Activated effector memory CD4-positive, alpha-beta T cell treated with Interleukin-2 at 50 U/mL for 16 hours (primary cell): ENCODE results near the gene SRGAP3.
"Not testable (repeated sequence)": the region's sequence is repeated elsewhere in the genome, so short reads cannot be mapped to it uniquely, and the experiment has no call there.

Source experiments
- DNase-seq: peaks from one replicate; pipeline ENCODE4 v3.0.0-alpha.2; 2020

SRGAP3 gene

DNA sequence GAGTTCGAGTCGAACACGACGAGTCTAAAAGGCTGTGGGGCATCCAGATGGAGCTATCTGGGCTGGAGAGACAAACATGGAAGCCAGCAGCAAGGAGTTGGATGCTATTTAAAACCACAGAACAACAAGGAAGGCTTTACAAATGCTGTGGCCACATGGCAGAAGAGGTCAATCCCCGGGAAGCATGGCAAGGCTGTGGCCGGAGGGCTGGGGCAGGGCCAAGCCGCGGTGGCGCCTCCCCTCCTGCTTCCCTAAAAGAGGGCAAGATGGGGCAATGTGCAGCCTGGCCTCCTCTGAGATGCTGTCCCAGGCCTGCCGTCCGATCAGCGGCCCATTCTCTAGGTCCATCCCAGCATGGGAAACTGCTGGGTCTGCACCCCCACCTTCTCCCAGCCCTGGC is 139.1 kb downstream of the SRGAP3 start:
- no peak for DNase-seq

DNA sequence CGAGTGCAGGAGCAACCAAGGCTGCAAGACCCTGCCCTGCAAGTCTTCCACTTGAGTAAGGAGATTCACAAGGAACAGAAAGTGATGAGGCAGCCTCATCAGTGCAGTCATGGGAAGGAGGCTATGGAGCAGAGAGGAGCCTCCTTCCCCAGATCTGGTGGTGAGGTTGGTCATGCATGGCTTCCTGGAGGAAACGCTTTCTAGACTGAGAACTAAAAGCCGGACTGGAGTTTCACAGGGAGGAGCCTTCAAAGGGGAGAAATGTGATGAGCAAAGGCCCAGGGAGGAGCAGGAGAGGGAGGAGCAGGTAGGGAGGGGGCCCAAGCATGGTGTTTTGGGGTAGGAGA is 139.9 kb downstream of the SRGAP3 start:
- DNase-seq: no peak

DNA sequence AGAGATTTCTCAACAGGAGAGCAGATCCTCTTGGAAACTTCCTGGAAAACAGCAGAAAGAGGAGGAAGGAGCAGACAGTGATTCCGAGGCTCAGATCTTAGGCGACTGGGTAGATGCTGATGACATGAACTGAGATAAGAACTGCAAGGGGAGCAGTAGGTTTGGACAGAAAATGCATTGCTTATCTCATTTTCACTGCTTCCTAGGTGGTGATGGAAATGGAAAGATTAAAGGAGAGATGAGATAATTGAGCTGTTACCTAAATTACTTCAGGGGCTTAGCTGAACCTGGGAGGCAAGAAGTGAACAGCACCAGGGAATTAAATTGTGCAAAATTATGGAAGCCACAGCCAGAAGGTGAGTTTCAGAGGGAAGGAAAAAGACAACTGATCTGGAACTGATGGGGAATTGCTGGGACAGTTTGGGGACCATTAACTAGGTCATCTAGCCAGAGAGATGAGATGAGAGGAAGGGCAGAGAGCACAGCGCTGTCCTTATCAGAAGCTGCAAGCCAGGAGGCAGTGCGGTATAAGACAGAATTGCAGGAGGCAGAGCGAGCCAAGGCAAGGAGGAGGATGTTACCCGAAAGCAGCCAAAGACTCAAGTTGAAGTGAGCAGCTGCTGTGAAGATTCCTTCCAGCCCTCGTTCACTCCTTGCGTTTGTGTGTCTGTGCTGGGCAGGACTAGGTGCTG is 140.4 kb downstream of the SRGAP3 start:
- no peak for DNase-seq

DNA sequence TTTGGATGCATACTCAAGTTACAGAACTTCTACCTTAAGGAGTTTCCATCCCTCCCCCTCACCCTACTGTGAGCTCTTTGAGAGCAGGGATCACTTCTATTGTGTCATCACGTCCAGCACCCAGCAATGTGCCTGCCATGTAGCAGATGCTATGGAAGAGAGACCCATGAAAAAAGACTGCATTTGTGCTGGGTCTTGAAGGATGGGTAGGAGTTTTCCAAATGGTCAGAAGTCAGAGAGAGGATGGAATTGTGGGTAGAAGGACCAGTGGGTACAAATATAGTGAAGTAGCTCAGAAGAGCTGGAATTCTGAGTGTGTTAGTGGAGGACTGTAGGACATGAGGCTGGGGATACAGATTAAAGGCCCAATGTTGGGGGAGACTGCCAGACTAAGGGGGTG is 141.7 kb downstream of the SRGAP3 start:
- no peak for DNase-seq

DNA sequence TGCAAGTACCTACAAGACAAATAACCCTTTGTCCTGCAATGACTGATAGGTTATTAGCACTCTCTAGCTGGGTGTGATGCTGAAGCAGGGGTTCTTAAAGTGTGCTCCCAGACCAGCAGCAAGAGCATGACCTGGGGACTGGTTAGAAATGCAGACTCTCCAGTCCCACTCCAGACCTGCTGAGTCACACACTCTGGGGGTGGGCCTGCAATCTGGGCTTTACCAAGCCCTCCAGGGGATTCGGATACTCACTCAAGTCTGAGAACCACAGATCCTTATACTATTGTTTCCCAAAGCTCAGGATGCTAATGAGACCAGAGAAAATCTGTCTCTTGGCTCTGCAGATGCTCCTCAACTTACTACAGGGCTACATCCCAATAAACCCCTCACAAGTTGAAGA is 144.0 kb downstream of the SRGAP3 start:
- no peak for DNase-seq

DNA sequence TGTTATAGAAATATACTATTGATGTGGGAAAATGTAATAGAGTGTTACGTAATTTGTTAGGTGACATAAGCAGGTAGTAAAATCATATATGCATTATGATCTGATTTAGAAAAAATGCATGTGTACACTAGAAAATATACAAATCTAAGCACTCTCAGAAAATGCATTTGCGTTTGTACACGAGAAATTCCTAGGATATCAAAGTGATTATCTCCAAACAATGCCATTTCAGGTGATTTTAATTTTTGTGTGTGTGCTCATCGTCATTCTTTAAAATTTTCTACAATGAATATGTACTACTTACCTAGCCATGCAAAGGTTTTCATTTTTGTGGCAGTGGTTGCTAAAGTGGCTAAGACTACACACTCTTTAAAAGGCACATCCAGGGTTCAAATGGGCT is 145.3 kb downstream of the SRGAP3 start:
- DNase-seq: no peak

DNA sequence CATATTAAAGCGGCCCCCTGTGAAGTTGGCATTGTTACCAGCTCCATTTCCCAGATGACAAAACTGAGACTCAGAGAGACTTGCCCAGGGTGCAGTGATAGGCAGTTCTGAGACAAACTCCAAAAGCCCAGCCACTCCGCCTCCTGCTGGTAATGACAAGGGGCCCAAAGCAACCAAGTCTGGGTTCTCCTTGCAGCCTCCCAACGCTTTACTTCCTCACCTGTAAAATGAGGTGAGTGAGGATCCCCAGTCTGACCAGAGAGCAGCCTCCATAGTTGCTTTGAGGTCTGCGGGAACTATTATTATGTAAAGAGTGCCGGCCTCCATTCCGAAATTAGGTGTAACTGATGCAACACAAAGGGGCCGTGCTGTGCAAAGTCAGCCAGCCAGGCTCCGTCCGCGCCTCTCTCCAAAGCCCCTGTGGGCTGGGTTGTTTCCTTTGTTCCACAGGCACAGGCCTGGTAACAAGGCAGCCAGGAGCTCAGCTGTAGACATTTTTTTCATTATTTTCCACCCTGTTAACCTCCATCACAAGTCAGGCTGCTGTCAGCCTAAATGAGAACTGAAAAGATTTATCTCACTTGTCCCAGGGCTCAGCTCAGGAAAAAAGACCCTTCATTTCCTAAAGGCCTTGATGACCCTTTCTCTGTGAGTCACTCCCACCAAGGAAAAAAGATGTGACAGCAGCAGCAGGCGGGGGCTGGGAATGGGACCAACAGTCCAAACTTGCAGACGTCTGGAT is 147.0 kb downstream of the SRGAP3 start:
- no peak for DNase-seq

DNA sequence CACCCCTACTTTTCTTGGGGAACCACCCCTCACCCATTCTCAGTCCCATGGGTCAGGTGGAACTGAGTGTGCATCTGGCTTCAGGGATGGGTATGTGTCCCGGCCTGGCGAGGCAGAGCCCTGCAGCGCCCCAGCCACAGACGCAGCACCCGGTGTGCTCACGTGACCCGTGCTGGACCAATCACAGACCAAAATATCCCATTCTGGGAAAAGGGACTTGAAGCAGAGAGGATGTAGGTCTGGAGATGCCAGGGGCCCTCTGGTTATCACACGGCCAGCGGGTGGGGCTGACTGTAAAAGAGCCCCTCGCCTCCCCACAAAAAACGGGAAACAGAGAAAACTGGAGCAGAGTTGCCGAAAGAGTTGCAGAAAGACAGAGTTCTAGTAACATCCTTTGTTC is 148.2 kb downstream of the SRGAP3 start:
- DNase-seq: no peak

GRCh38 chr3:9100513-9100894 is 148.9 kb downstream of the SRGAP3 start:
- DNase-seq: no peak

- no peak for DNase-seq
Measured at GRCh38 chr3:9099702-9100512, 149.5 kb downstream of the SRGAP3 start.

DNA sequence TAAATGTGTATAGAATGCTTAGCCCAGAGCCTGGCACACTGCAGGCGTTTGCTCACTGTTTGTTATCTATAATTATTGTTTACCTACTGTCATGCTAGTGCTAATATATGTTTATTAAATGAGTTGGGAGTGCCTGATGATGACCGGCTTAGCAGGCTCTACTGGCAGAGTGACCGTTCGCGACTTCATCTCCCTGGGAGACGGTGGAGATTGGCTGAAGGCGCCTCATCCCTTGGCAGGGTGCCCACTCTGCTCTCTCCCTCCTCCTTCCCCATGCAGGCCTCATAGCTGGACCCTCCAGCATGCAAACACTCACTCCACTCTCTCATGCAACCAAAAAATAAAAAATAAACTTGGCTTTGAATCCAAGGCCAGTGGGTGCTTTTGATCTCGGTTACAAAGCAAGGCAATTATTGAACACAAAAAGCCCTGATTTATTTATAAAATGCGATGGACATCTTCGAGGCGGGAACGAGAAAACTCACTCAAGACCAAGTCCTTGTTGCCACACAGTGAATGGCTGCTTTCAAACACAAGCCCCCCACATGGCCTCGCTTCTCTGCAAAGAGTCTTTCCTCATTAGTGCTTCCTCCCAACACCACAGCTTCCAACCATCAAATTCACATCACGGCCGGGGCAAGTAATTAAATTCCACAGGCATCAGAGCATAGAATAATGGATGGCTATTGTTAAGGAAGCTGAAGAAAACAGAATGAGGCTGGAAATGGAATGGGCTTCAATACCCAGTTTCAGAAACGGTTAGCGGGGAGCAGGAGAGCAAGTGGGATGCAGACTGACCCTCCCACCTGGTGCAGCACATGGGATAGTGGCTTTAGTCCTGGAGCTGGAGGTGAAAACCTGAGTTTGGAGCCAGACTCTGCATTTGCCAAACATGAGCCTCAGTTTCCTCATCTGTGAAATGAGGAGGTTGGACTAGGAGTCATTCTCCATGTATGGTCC is 150.4 kb downstream of the SRGAP3 start:
- DNase-seq: no peak

DNA sequence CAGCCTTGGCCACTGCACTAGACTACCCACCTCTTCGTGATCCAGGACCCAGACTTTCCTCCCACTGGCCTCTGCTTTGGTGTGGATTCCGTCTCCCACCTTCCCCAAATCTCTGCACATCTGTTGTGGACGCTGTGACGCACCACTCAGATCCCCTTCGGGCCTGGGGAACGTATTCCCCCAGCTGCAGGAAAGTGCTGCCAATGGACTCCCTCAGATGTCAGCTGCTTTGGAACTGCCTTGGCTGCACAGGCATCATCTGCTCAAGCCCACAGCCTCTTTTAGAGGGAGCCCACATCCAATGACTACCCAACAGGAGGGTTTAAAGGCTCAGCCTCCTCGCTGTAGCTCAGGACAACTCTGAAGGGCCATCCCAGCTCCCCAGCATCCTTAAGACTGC is 152.0 kb downstream of the SRGAP3 start:
- DNase-seq: no peak

DNA sequence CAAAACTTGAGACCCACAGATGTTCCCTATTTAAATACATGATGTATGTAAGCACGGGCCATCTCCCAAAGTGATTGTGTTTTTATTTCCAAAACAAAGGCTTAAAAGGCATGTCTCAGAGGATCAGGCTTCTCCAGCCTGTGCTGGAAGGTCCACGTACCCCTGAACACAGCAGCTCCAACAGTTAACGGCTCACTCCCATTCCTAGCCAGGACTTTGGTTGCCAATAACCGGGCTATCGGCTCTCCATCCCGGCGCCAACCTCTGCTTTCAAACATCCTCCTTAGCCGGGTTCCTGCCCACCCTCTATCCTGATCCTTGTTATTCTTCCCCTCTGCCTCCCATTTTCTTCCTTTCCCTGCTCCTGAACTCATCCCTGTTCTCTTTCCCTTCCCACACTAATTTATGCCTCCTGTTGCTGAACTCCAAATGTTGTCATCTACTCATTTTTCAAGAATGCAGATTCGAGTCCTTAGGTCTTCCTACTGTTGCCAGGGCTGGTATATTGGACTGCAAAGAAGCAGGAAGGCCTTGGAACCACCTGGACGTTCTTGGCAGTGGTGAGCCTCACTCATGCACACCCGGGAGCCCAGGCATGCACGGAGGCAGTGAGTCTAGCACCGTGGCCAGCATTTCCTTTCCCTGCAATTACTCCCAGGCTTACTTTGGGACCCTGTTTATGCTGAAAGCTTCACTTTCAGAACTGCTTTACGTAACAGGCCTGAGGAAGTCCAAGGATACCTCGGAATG is 157.8 kb downstream of the SRGAP3 start:
- no peak for DNase-seq

GRCh38 chr3:9088441-9089353 is 160.7 kb downstream of the SRGAP3 start:
- no peak for DNase-seq

- DNase-seq: no peak
Measured at GRCh38 chr3:9087831-9088413, 161.5 kb downstream of the SRGAP3 start.

DNA sequence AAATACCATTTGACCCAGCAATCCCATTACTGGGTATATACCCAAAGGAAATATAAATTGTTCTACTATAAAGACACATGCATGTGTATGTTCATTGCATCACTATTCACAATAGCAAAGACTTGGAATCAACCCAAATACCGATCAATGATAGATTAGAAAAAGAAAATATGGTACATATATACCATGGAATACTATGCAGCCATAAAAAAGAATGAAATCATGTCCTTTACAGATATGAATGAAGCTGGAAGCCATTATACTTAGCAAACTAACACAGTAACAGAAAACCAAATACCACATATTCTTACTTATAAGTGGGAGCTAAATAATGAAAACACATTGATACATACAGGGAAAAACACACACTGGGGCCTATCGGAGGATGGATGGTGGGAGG is 164.0 kb downstream of the SRGAP3 start:
- not testable (repeated sequence) for DNase-seq

DNA sequence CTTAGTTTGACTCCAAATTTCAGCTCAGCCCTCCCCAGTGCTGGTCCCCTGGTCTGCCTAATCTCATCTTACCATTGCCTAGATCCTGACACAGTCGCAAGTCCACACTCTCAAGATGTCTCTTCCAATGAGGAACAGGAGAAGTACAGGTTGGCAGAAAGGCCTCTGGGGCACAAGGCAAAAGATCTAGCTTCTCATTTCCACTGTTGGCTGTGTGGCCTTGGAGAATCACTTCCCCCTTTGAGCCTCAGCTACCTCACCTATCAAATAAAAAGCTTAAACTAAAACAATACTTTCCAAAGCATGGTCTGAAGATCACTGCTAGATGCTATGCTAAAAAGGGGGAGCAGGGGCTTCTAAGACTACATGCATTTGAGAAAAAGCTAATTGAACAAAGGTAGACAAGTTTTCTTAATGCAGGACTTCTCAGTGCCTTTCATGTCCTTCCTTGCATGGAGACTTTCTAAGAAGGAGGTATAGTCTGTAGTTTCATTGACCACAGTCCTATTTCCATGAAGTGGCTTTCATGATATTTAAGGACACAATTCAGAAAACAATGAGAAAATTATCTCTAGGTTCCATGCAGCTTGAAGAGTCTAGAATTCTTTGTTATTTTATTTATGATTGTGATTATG is 168.1 kb downstream of the SRGAP3 start:
- DNase-seq: no peak

GRCh38 chr3:9080163-9080562 is 169.3 kb downstream of the SRGAP3 start:
- DNase-seq: no peak

DNA sequence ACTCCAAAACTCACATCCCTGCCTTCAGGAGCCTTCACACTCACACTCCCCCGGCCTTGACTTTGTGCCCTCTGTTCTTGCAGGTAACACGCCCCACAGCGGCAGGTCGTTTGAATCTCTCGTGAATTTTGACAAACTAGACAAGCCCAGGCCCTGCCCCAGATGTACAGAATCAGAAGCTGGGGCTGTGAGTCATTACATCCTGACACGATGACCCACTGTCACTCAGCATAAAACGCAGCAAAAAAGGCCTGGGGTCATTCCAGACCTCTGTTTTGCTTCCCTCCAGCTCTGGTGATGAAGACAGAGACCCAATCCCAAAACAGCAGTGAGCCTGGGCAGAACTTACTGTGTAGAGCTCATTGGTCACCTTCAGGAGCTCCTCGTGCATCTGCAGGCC is 169.8 kb downstream of the SRGAP3 start:
- no peak for DNase-seq
